DND-41 (cell line): ENCODE data around the gene MBNL2.
"Not testable (repeated sequence)": the region's sequence is repeated elsewhere in the genome, so short reads cannot be mapped to it uniquely, and the experiment has no call there.

ENCODE experiments used
- ATAC-seq: fragments of 200-7000 bp; cut with Tn5 transposase; 3 replicates; pipeline ENCODE4 v1.9.1; 2021; ENCODE audit warnings: low read depth; ENCODE audit not compliant: insufficient read depth
- DNase-seq: peaks from one replicate; pipeline ENCODE4 v3.0.0-alpha.2; 2020
- H2AFZ ChIP-seq: 2 replicates; pipeline ENCODE4 v1.6.0; 2012; ENCODE audit warnings: low read depth, low read length
- H3K27ac ChIP-seq: 2 replicates; pipeline ENCODE4 v1.5.1; 2012; ENCODE audit warnings: low read length, inconsistent platforms
- H3K27me3 ChIP-seq: fragments of 200-600 bp; sonication (generic); 2 replicates; pipeline ENCODE4 v1.6.0; 2012; ENCODE audit warnings: low read length, mild to moderate bottlenecking, inconsistent platforms; ENCODE audit not compliant: insufficient read depth, poor library complexity
- H3K36me3 ChIP-seq: 2 replicates; pipeline ENCODE4 v1.5.1; 2012; ENCODE audit warnings: low read length, inconsistent platforms; ENCODE audit not compliant: insufficient read depth
- H3K4me1 ChIP-seq: 2 replicates; pipeline ENCODE4 v1.5.1; 2012; ENCODE audit warnings: mild to moderate bottlenecking, low read length; ENCODE audit not compliant: insufficient read depth
- H3K4me2 ChIP-seq: 2 replicates; pipeline ENCODE4 v1.6.0; 2012; ENCODE audit warnings: mild to moderate bottlenecking, moderate library complexity, low read length, inconsistent platforms; ENCODE audit not compliant: insufficient read depth
- H3K4me3 ChIP-seq, 2 experiments: fragments of 200-600 bp in 1 of 2; shearing (Covaris generic) in 1 of 2; 2 replicates each; pipeline ENCODE4 v1.5.1; 2012 to 2016; ENCODE audit warnings: inconsistent platforms in 2 of 2, low read length in 2 of 2, mild to moderate bottlenecking in 2 of 2, low read depth in 1 of 2, moderate library complexity in 1 of 2
- H3K79me2 ChIP-seq: 2 replicates; pipeline ENCODE4 v1.6.0; 2012; ENCODE audit warnings: low read length, inconsistent platforms; ENCODE audit not compliant: insufficient read depth
- H3K9ac ChIP-seq: 2 replicates; pipeline ENCODE4 v1.6.0; 2012; ENCODE audit warnings: low read depth, mild to moderate bottlenecking, inconsistent platforms, low read length, moderate library complexity
- H3K9me3 ChIP-seq: 2 replicates; pipeline ENCODE4 v1.5.1; 2012; ENCODE audit warnings: low read length, moderate library complexity, mild to moderate bottlenecking, inconsistent platforms; ENCODE audit not compliant: insufficient read depth, severe bottlenecking
- H4K20me1 ChIP-seq: 2 replicates; pipeline ENCODE4 v1.6.0; 2012; ENCODE audit warnings: low read length; ENCODE audit not compliant: insufficient read depth
- EZH2 ChIP-seq: IDR thresholded peaks from 3 replicates; pipeline ENCODE4 v1.6.1; 2012; ENCODE audit warnings: borderline replicate concordance, low read depth, mild to moderate bottlenecking, moderate library complexity, low read length, inconsistent platforms; ENCODE audit not compliant: severe bottlenecking
- TF ChIP-seq, protein P1 (sequence below): IDR thresholded peaks from 2 replicates; pipeline ENCODE4 v1.5.1; 2012; ENCODE audit warnings: borderline replicate concordance, low read length, moderate library complexity, mild to moderate bottlenecking; ENCODE audit not compliant: poor library complexity, severe bottlenecking; ENCODE audit errors: extremely low read depth

Gene MBNL2

DNA sequence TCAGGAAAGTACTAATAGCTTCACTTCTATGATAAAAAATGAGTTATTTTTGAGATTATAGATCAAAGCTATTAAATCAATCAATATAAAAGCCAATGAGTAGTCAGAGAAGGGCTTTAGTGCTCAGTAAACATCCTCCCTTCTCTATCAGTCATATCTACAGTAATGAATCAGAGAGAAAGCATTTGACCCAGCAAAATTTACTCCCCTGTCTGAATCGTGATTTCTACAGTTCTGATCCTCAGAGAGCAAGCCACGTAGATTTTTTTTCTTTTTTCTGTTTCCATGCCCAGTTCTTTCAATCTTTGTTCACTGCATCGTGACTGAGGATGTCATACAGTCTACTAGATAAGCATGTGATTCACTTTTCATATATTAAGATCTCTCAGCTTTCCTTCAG lies 16.2 kb upstream of the MBNL2 start:
- DNase-seq: no peak
- H3K36me3 ChIP-seq: no peaks in the 10 kb centered on the region
- H3K9ac ChIP-seq: no peak overlapping the region
- no peak overlapping the region for H3K4me2 ChIP-seq
- no peak overlapping the region for H2AFZ ChIP-seq
- H3K27me3 ChIP-seq: no peaks in the 10 kb centered on the region
- H3K79me2 ChIP-seq: no peaks in the 10 kb centered on the region
- peaks cover 6% of the 10 kb centered on the region for H3K9me3 ChIP-seq
- no peaks in the 10 kb centered on the region for H4K20me1 ChIP-seq
- H3K4me3 ChIP-seq: no peak overlapping the region
- TF ChIP-seq EZH2: no peak
- TF ChIP-seq, protein P1, sequence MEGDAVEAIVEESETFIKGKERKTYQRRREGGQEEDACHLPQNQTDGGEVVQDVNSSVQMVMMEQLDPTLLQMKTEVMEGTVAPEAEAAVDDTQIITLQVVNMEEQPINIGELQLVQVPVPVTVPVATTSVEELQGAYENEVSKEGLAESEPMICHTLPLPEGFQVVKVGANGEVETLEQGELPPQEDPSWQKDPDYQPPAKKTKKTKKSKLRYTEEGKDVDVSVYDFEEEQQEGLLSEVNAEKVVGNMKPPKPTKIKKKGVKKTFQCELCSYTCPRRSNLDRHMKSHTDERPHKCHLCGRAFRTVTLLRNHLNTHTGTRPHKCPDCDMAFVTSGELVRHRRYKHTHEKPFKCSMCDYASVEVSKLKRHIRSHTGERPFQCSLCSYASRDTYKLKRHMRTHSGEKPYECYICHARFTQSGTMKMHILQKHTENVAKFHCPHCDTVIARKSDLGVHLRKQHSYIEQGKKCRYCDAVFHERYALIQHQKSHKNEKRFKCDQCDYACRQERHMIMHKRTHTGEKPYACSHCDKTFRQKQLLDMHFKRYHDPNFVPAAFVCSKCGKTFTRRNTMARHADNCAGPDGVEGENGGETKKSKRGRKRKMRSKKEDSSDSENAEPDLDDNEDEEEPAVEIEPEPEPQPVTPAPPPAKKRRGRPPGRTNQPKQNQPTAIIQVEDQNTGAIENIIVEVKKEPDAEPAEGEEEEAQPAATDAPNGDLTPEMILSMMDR: no peak
- no peak for ATAC-seq
- H3K4me1 ChIP-seq: peaks cover 19% of the 10 kb centered on the region
- H3K27ac ChIP-seq: no peak overlapping the region

DNA sequence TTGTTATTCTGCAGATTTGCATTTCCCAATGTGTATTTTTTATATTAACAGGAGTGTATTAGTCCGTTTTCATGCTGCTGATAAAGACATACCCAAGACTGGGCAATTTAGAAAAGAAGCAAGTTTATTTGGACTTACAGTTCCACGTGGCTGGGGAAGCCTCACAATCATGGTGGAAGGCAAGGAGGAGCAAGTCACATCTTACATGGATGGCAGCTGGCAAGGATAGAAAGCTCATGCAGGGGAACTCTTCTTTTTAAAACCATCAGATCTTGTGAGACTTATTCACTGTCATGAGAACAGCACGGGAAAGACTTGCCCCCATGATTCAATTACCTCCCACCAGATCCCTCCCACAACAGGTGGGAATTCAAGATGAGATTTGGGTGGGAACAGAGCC lies 14.9 kb upstream of the MBNL2 start:
- H3K4me2 ChIP-seq, H2AFZ ChIP-seq, H3K27ac ChIP-seq, H3K27me3 ChIP-seq, H3K9ac ChIP-seq, H3K36me3 ChIP-seq, H4K20me1 ChIP-seq, H3K9me3 ChIP-seq, DNase-seq, ATAC-seq, H3K79me2 ChIP-seq, H3K4me3 ChIP-seq: not testable (repeated sequence)
- peaks cover 27% of the 10 kb centered on the region for H3K4me1 ChIP-seq

DNA sequence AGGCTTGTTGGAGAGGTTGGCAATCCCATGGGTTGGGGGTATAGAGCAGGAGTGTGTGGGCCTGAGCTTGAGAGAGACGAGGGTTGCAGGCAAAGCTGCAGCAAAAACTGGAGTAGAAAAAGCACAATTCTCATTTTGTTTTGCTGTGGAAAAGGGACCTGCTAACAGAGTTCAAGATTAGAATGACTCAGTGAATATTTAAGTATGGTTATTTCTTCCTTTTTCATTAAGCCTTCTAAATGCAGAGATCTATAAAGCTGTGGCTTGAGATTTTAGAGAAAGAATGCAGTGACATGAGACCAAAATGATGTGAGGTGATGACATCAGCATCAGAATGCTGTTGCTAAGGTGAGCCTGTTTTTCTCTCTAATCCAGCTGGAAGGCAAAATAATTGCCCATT lies 10.8 kb upstream of the MBNL2 start:
- no peak for ATAC-seq
- H3K9ac ChIP-seq: no peak overlapping the region
- H3K27me3 ChIP-seq: no peaks in the 10 kb centered on the region
- TF ChIP-seq EZH2: no peak
- TF ChIP-seq, protein P1: no peak
- no peak overlapping the region for H2AFZ ChIP-seq
- no peaks in the 10 kb centered on the region for H3K79me2 ChIP-seq
- peaks cover 6% of the 10 kb centered on the region for H3K9me3 ChIP-seq
- peaks cover 44% of the 10 kb centered on the region for H3K4me1 ChIP-seq
- H3K27ac ChIP-seq: no peak overlapping the region
- no peak overlapping the region for H3K4me3 ChIP-seq
- H4K20me1 ChIP-seq: no peaks in the 10 kb centered on the region
- H3K4me2 ChIP-seq: no peak overlapping the region
- H3K36me3 ChIP-seq: no peaks in the 10 kb centered on the region
- no peak for DNase-seq

DNA sequence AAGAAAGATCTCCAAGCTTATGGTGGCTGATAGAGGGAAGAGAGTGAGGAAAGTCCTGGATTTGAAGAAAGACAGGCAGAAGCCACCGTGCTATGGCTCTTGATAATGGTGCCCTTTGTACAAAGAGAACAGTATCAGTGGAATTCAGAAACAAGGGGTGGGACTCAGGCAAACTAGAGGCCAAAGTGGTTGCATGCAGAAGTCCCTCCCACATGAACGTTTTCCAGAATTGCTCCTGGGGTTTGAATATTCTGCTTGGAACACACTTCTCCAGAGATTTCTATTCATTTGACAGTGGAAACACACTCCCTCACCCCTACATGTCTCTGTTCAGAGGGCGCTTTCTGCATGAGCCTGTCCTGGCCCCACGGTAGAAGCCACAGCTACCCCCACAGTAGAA lies 10.1 kb upstream of the MBNL2 start:
- ATAC-seq (no peak), DNase-seq (no peak)
- H4K20me1 ChIP-seq: no peaks in the 10 kb centered on the region
- peaks cover 44% of the 10 kb centered on the region for H3K4me1 ChIP-seq
- H2AFZ ChIP-seq: no peak overlapping the region
- TF ChIP-seq, protein P1: no peak
- no peak for TF ChIP-seq EZH2
- H3K4me3 ChIP-seq: no peak overlapping the region
- no peaks in the 10 kb centered on the region for H3K79me2 ChIP-seq
- no peaks in the 10 kb centered on the region for H3K36me3 ChIP-seq
- H3K9ac ChIP-seq: no peak overlapping the region
- H3K27ac ChIP-seq: no peak overlapping the region
- no peaks in the 10 kb centered on the region for H3K27me3 ChIP-seq
- H3K4me2 ChIP-seq: no peak overlapping the region
- H3K9me3 ChIP-seq: peaks cover 3% of the 10 kb centered on the region
